GM12878 (cell line): ENCODE results near the gene RCBTB2. TPM values are rescaled to one million over a fixed set of nuclear protein-coding genes. Genes with fewer than 3 reads are reported as not detected.

Experiments
- ATAC-seq: fragments of 200-7000 bp; cut with Tn5 transposase; 3 replicates; pipeline ENCODE4 v1.9.1; 2020; ENCODE audit warnings: mild to moderate bottlenecking, moderate library complexity
- BruUV-seq: library from RNA; stranded (reverse); fragments of 400-500 nt; replicated peaks from 2 replicates; lab custom pipeline; 2021; lab: Mats Ljungman, UMichigan
- CTCF ChIA-PET: fragments of 300-600 bp; sonication (Branson Sonifier 250); formaldehyde crosslinking; extraction: SDS; loops from one replicate; lab custom pipeline; 2021; ENCODE audit warnings: inconsistent platforms; lab: Yijun Ruan, JAX
- POLR2A ChIA-PET: fragments of 350-600 bp; formaldehyde crosslinking; extraction: SDS; loops from one replicate; lab custom pipeline; 2021; ENCODE audit warnings: inconsistent platforms; lab: Charles Lee
- RAD21 ChIA-PET: fragments of 300-600 bp; sonication (Branson Sonifier 250); formaldehyde crosslinking; loops from one replicate; lab custom pipeline; 2023; ENCODE audit warnings: antibody characterized with exemption; ENCODE audit not compliant: unreplicated experiment; lab: Charles Lee
- SMC1A ChIA-PET: fragments of 300-600 bp; sonication (Branson Sonifier 250); formaldehyde crosslinking; loops from one replicate; lab custom pipeline; 2023; ENCODE audit not compliant: unreplicated experiment, uncharacterized antibody; lab: Charles Lee
- DNase-seq: peaks from one replicate; pipeline ENCODE4 v3.0.0-alpha.2; 2011; ENCODE audit warnings: low read depth, low spot score
- FAIRE-seq: peaks from 3 replicates; lab custom pipeline; 2011; peaks lifted over from hg19 to GRCh38; lab: Jason Lieb, UNC
- H2AFZ ChIP-seq: 2 replicates; pipeline ENCODE4 v1.6.0; 2011; ENCODE audit warnings: low read depth, low read length, control low read depth; ENCODE audit not compliant: control insufficient read depth
- H3K27ac ChIP-seq: 2 replicates; pipeline ENCODE4 v1.5.1; 2011; ENCODE audit warnings: control low read depth; ENCODE audit not compliant: control insufficient read depth, insufficient read depth
- H3K27me3 ChIP-seq, 2 experiments: replicated peaks in 1 of 2; 2 replicates each; pipeline versions ENCODE4 v1.6.0 to v1.6.1; 2011; ENCODE audit warnings: low read length in 1 of 2; ENCODE audit not compliant: control insufficient read depth in 2 of 2, insufficient read depth in 2 of 2
- H3K36me3 ChIP-seq, 2 experiments: 2 replicates each; pipeline ENCODE4 v1.5.1; 2011; ENCODE audit warnings: low read length in 1 of 2; ENCODE audit not compliant: control insufficient read depth in 2 of 2, insufficient read depth in 2 of 2
- H3K4me1 ChIP-seq: 2 replicates; pipeline ENCODE4 v1.6.1; 2011; ENCODE audit warnings: mild to moderate bottlenecking, low read length, moderate library complexity, mixed read lengths; ENCODE audit not compliant: control insufficient read depth, insufficient read depth
- H3K4me2 ChIP-seq: 2 replicates; pipeline ENCODE4 v1.6.0; 2011; ENCODE audit warnings: control low read depth; ENCODE audit not compliant: control insufficient read depth, insufficient read depth
- H3K4me3 ChIP-seq: fragments of 200-600 bp; sonication (generic); 2 replicates; pipeline ENCODE4 v1.5.1; 2016
- H3K79me2 ChIP-seq: 2 replicates; pipeline ENCODE4 v1.6.0; 2011; ENCODE audit warnings: low read length; ENCODE audit not compliant: control insufficient read depth, insufficient read depth
- H3K9ac ChIP-seq: 2 replicates; pipeline ENCODE4 v1.8.0; 2011; ENCODE audit warnings: low read length, control low read depth, mixed read lengths; ENCODE audit not compliant: control insufficient read depth, insufficient read depth
- H3K9me3 ChIP-seq: replicated peaks from 3 replicates; pipeline ENCODE4 v1.5.1; 2011; ENCODE audit warnings: mild to moderate bottlenecking, low read length; ENCODE audit not compliant: control insufficient read depth, insufficient read depth
- H4K20me1 ChIP-seq: 2 replicates; pipeline ENCODE4 v1.6.0; 2011; ENCODE audit not compliant: control insufficient read depth, insufficient read depth
- ATF7 ChIP-seq: fragments of 450-650 bp; IDR thresholded peaks from 2 replicates; pipeline ENCODE4 v1.6.1; 2016; ENCODE audit warnings: low read depth, mild to moderate bottlenecking
- RAD51 ChIP-seq: fragments of 450-650 bp; IDR thresholded peaks from 2 replicates; pipeline ENCODE4 v1.6.1; 2016; ENCODE audit warnings: moderate library complexity, mild to moderate bottlenecking, inconsistent platforms
- YY1 ChIP-seq: IDR thresholded peaks from 2 replicates; pipeline ENCODE4 v1.6.1; 2011; ENCODE audit warnings: low read depth, mild to moderate bottlenecking, low read length
- ZBTB40 ChIP-seq: fragments of 450-650 bp; IDR thresholded peaks from 2 replicates; pipeline ENCODE4 v1.6.1; 2016; ENCODE audit warnings: mild to moderate bottlenecking, moderate library complexity, borderline replicate concordance
- ZNF24 ChIP-seq: fragments of 450-650 bp; IDR thresholded peaks from 2 replicates; pipeline ENCODE4 v1.6.1; 2017; ENCODE audit warnings: antibody characterized with exemption, mild to moderate bottlenecking
- ZNF384 ChIP-seq: IDR thresholded peaks from 2 replicates; pipeline ENCODE4 v1.6.1; 2012; ENCODE audit warnings: low read depth, mild to moderate bottlenecking, low read length, improper control_type of control experiment, borderline replicate concordance
- WGBS: methylation state at CpG from one replicate; pipeline ENCODE4 v1.1.6; 2016; ENCODE audit warnings: low lambda C conversion rate; ENCODE audit not compliant: insufficient replicate concordance, insufficient coverage; ENCODE audit errors: missing lambda C conversion rate; 5-methylcytosine and 5-hydroxymethylcytosine counted together
- in situ Hi-C: fragments of 300-500 bp; cut with MboI; formaldehyde crosslinking; loops from 9 replicates; pipeline ENCODE4 v1.14.3; 2018; ENCODE audit warnings: mixed read lengths
- intact Hi-C: fragments of 100-400 bp; cut with micrococcal nuclease; formaldehyde crosslinking; loops from one replicate; pipeline ENCODE4 v1.14.2; 2022; ENCODE audit not compliant: unreplicated experiment
- polyA plus RNA-seq, 11 experiments: library from polyadenylated mRNA; depleted of rRNA in 4 of 11; unstranded in 6 of 11; stranded (reverse) in 5 of 11; fragments of >200 nt; fragmentation: Nextera tagmentation in 4 of 11; fragmentation: Illumina TruSeq in 1 of 11; extraction: Ambion mirVana in 4 of 11; extraction: Trizol in 1 of 11; gene quantifications; 1 replicate in 1 of 11; 2 replicates in 10 of 11; pipeline versions ENCODE4 v1.2.1 to v1.2.3, GENCODE V29; 2011 to 2016; ENCODE audit warnings: inconsistent platforms in 2 of 11, missing spikeins in 2 of 11, low read depth in 1 of 11
- total RNA-seq, 4 experiments: library from RNA; depleted of rRNA in 3 of 4; stranded (reverse); fragments of >200 nt in 3 of 4; fragmentation: Illumina TruSeq in 1 of 4; extraction: Trizol in 1 of 4; gene quantifications; 2 replicates each; pipeline versions ENCODE4 v1.2.1 to v1.2.3, GENCODE V29; 2013 to 2021

The RCBTB2 gene
- total and polyA plus RNA-seq, 10 of the 15 experiments (the other 5 are each of a cell fraction or from before 2014, with no cell fraction given): 5.0 to 16.0 (median 8.5) TPM

- no peak for FAIRE-seq
- no peak for DNase-seq
- in situ Hi-C loops (no loop called here), intact Hi-C loops (no loop called here)
- TF ChIP-seq RAD51: no peak
- no peak for TF ChIP-seq YY1
- no peak for TF ChIP-seq ZNF384
- Histone ChIP-seq H3K9me3 (no peaks in the 10 kb centered on the region), H2AFZ (no peak overlapping the region), H3K27me3 (no peaks in the 10 kb centered on the region), H3K9ac (no peak overlapping the region), H3K79me2 (peaks cover 60% of the 10 kb centered on the region), H3K4me3 (peak overlapping the region; percentile 45; the same call in 1 of the 2 replicates), H3K4me1 (peaks cover 22% of the 10 kb centered on the region), H3K4me2 (peak overlapping the region; percentile 70), H3K36me3 (no peaks in the 10 kb centered on the region), H4K20me1 (no peaks in the 10 kb centered on the region), H3K27ac (peak overlapping the region; percentile 93; the same call in 1 of the 2 replicates)
- RAD21 ChIA-PET: interaction anchor here (0.9 to 1.8 kb wide), 5 partner anchors 36 to 195 kb away, joined by 3 to 10 read pairs (median 3); no protein-coding TSS in a partner anchor
- CTCF ChIA-PET: interaction anchor here (0.6 to 1.4 kb wide), 7 partner anchors 23 to 433 kb away, joined by 3 to 7 read pairs (median 3); partner anchors contain the start of gene MED4
- BruUV-seq: no TSS peak
- SMC1A ChIA-PET: interaction anchor here (1.0 to 2.5 kb wide), 11 partner anchors 10 to 126 kb away, joined by 3 to 14 read pairs (median 5); no protein-coding TSS in a partner anchor
- POLR2A ChIA-PET: no interaction called here
- no peak for ATAC-seq
- WGBS: 2% methylated on average over 2 of the region's 2 CpGs
Measured at GRCh38 chr13:48527955-48528354, 4.9 kb downstream of the RCBTB2 start.

GRCh38 chr13:48526286-48526685, 6.6 kb downstream of the RCBTB2 start:
- POLR2A ChIA-PET: no interaction called here
- RAD21 ChIA-PET: interaction anchor here (1.1 to 2.2 kb wide), 2 partner anchors 11 to 54 kb away, joined by 4 to 6 read pairs; no protein-coding TSS in a partner anchor
- no peak for ATAC-seq
- no peak for FAIRE-seq
- SMC1A ChIA-PET: interaction anchor here (0.9 to 1.2 kb wide), 2 partner anchors 21 to 53 kb away, joined by 3 to 4 read pairs; no protein-coding TSS in a partner anchor
- intact Hi-C loops: no loop called here
- WGBS: over 99% methylated on average over 10 of the region's 10 CpGs
- TF ChIP-seq ZNF24 (no peak), ZBTB40 (no peak), ATF7 (no peak)
- DNase-seq: no peak
- Histone ChIP-seq H3K4me2 (no peak overlapping the region), H3K4me1 (peaks cover 22% of the 10 kb centered on the region), H3K27ac (no peak overlapping the region), H2AFZ (no peak overlapping the region), H3K4me3 (no peak overlapping the region), H3K79me2 (peaks cover 47% of the 10 kb centered on the region), H3K36me3 (no peaks in the 10 kb centered on the region), H3K9ac (no peak overlapping the region), H3K27me3 (no peaks in the 10 kb centered on the region), H3K9me3 (no peaks in the 10 kb centered on the region), H4K20me1 (no peaks in the 10 kb centered on the region)
- in situ Hi-C loops: no loop called here
- BruUV-seq: no TSS peak
- CTCF ChIA-PET: interaction anchor here (0.7 to 1.1 kb wide), 2 partner anchors 42 to 53 kb away, joined by 3 read pairs; no protein-coding TSS in a partner anchor
